A549 (cell line): ENCODE results near the gene INPP5F. TPM values are rescaled to one million over a fixed set of nuclear protein-coding genes. Genes with fewer than 3 reads are reported as not detected.
"Not testable (repeated sequence)": the region's sequence is repeated elsewhere in the genome, so short reads cannot be mapped to it uniquely, and the experiment has no call there.

Experiments
- ATAC-seq, 2 experiments: fragments of 200-7000 bp in 1 of 2; fragments of >200 bp in 1 of 2; cut with Nextera tagmentation in 1 of 2; cut with Tn5 transposase in 1 of 2; 3 replicates each; pipeline versions ENCODE4 v1.8.0 to v1.9.1; 2018 to 2020; ENCODE audit warnings: mild to moderate bottlenecking in 1 of 2, moderate library complexity in 1 of 2
- CTCF ChIA-PET: fragments of 300-600 bp; sonication (Branson Sonifier 250); formaldehyde crosslinking; extraction: SDS; loops from one replicate; lab custom pipeline; 2021; ENCODE audit warnings: antibody characterized with exemption, inconsistent platforms; lab: Yijun Ruan, JAX
- POLR2A ChIA-PET: fragments of 350-600 bp; formaldehyde crosslinking; extraction: SDS; loops from one replicate; lab custom pipeline; 2021; ENCODE audit warnings: antibody characterized with exemption, inconsistent platforms; lab: Yijun Ruan, JAX
- DNase-seq, 2 experiments: peaks; one replicate each; pipeline versions ENCODE4 v3.0.0 to v3.0.0-alpha.2; 2011 to 2016; ENCODE audit warnings: low read depth in 1 of 2, low spot score in 1 of 2
- FAIRE-seq: peaks from 2 replicates; lab custom pipeline; 2011; peaks lifted over from hg19 to GRCh38; lab: Jason Lieb, UNC
- H3K27ac ChIP-seq, 2 experiments: fragments of >200 bp; sonication (Bioruptor Twin); formaldehyde crosslinking; 3 replicates each; pipeline ENCODE4 v1.5.1; 2016 to 2017
- H3K4me1 ChIP-seq: fragments of >200 bp; sonication (Bioruptor Twin); formaldehyde crosslinking; 3 replicates; pipeline ENCODE4 v1.6.1; 2016
- H3K4me2 ChIP-seq: fragments of >200 bp; sonication (Bioruptor Twin); formaldehyde crosslinking; 3 replicates; pipeline ENCODE4 v1.6.1; 2016
- H3K4me3 ChIP-seq: fragments of >200 bp; sonication (Bioruptor Twin); formaldehyde crosslinking; 3 replicates; pipeline ENCODE4 v1.5.1; 2016
- H3K9me3 ChIP-seq: fragments of >200 bp; sonication (Bioruptor Twin); formaldehyde crosslinking; 3 replicates; pipeline ENCODE4 v1.6.1; 2016
- GATA3 ChIP-seq: IDR thresholded peaks from 2 replicates; pipeline ENCODE4 v1.6.1; 2012; ENCODE audit warnings: borderline replicate concordance
- HEYL ChIP-seq: fragments of 250-450 bp; sonication (Bioruptor Pico); IDR thresholded peaks from 2 replicates; pipeline ENCODE4 v1.8.0; 2021; ENCODE audit warnings: mild to moderate bottlenecking, moderate library complexity
- HOXB5 ChIP-seq: fragments of 250-450 bp; sonication (Bioruptor Pico); IDR thresholded peaks from 2 replicates; pipeline ENCODE4 v1.5.0; 2020; ENCODE audit warnings: mild to moderate bottlenecking, moderate library complexity
- MAFK ChIP-seq: fragments of 450-650 bp; IDR thresholded peaks from 2 replicates; pipeline ENCODE4 v1.6.1; 2014; ENCODE audit not compliant: partially characterized antibody
- MAX ChIP-seq: IDR thresholded peaks from 2 replicates; pipeline ENCODE4 v1.6.1; 2012
- POLR2A ChIP-seq: IDR thresholded peaks from 2 replicates; pipeline ENCODE4 v1.6.1; 2012; ENCODE audit warnings: mild to moderate bottlenecking, low read length
- POLR2AphosphoS2 ChIP-seq: conservative IDR thresholded peaks from 2 replicates; pipeline ENCODE4 v1.6.1; 2012; ENCODE audit warnings: low read length, improper control_type of control experiment, inconsistent platforms
- RARB ChIP-seq: fragments of 250-450 bp; sonication (Bioruptor Pico); IDR thresholded peaks from 2 replicates; pipeline ENCODE4 v1.8.0; 2021; ENCODE audit warnings: mild to moderate bottlenecking, moderate library complexity
- USF2 ChIP-seq: fragments of 450-650 bp; IDR thresholded peaks from 2 replicates; pipeline ENCODE4 v1.6.1; 2014; ENCODE audit warnings: antibody characterized with exemption
- ZSCAN20 ChIP-seq: fragments of 250-450 bp; sonication (Bioruptor Pico); IDR thresholded peaks from 2 replicates; pipeline ENCODE4 v1.8.0; 2022; ENCODE audit warnings: mild to moderate bottlenecking, moderate library complexity
- WGBS: methylation state at CpG from one replicate; pipeline ENCODE4 v1.1.6; 2017; ENCODE audit errors: missing lambda C conversion rate; 5-methylcytosine and 5-hydroxymethylcytosine counted together
- polyA plus RNA-seq, 4 experiments: library from polyadenylated mRNA; depleted of rRNA in 3 of 4; stranded (reverse); fragments of >200 nt; fragmentation: RNase III in 1 of 4; extraction: RNeasy Plus Mini Kit Qiagen cat#74134 plus additional on column Dnase treatment in 1 of 4; gene quantifications; 2 replicates in 3 of 4; 3 replicates in 1 of 4; pipeline ENCODE4 v1.2.3, GENCODE V29; 2011 to 2017
- TF ChIP-seq, protein P1 (sequence below): IDR thresholded peaks from 2 replicates; pipeline ENCODE4 v1.6.1; 2012; ENCODE audit warnings: low read depth, borderline replicate concordance

INPP5F gene
- polyA plus RNA-seq, 2 of the 4 experiments (the other 2 are of a cell fraction): 5.6 to 7.7 TPM

- Histone ChIP-seq H3K4me2 (no peak overlapping the region), H3K27ac (no peak overlapping the region), H3K4me3 (no peak overlapping the region), H3K9me3 (no peaks in the 10 kb centered on the region), H3K4me1 (peaks cover 6% of the 10 kb centered on the region; the same call in 2 of the 3 replicates)
- ATAC-seq: no peak
- CTCF ChIA-PET: interaction anchor here (0.6 to 6.2 kb wide), 6 partner anchors 13 to 1449 kb away, joined by 3 to 33 read pairs (median 4); no protein-coding TSS in a partner anchor
- 56% methylated on average over 3 of the region's 3 CpGs for WGBS
- no peak for DNase-seq
- FAIRE-seq: no peak
- TF ChIP-seq MAX (no peak), GATA3 (no peak), POLR2AphosphoS2 (no peak), ZSCAN20 (CRISPR knock-in tag) (no peak), HOXB5 (CRISPR knock-in tag) (no peak), USF2 (no peak), POLR2A (no peak), RARB (CRISPR knock-in tag) (no peak), HEYL (CRISPR knock-in tag) (no peak)
- TF ChIP-seq, all 56 proteins: peak for 0
- POLR2A ChIA-PET: interaction anchor here (1.6 kb wide), 1 partner anchor 20 kb away, joined by 4 read pairs; the partner anchor contains the start of gene INPP5F
Measured at GRCh38 chr10:119705434-119705831, 20.4 kb upstream of the INPP5F start.

DNA sequence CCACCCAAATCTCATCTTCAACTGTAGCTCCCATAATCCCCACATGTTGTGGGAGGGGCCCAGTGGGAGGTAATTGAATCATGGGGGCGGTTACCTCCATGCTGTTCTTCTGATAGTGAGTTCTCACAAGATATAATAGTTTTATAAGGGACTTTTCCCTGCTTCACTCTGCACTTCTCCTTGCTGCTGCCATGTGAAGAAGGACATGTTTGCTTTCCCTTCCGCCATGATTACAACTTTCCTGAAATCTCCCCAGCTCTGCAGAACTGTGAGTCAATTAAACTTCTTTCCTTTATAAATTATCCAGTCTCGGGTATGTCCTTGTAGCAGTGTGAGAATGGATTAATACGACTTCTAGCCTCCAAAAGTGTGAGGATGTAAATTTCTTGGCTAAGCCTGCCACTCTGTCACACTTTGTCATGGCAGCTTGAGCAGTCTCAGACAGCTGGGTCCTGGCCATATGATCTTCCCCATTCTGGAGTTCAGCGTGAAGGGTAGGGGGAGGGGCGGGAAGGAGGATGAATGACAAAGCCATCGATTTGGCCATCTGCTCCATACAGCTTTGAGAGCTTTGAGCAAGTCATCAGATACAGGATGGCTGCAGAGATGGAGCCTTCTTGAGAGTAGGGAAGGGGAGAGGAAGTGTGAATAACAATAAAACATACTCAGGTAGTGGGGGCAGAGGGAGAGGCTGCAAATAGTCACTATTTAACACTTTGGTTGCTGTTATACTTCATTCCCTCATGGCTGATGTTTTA lies 19.1 kb upstream of the INPP5F start:
- Histone ChIP-seq H3K4me2 (no peak overlapping the region), H3K27ac (no peak overlapping the region), H3K9me3 (no peaks in the 10 kb centered on the region), H3K4me3 (no peak overlapping the region), H3K4me1 (peaks cover 5% of the 10 kb centered on the region; the same call in 2 of the 3 replicates)
- no peak for FAIRE-seq
- 42% methylated on average over 7 of the region's 7 CpGs for WGBS
- POLR2A ChIA-PET: interaction anchor here (1.6 kb wide), 1 partner anchor 19 kb away, joined by 4 read pairs; the partner anchor contains the start of gene INPP5F
- TF ChIP-seq RARB (CRISPR knock-in tag) (no peak), MAFK (no peak)
- TF ChIP-seq, protein P1, sequence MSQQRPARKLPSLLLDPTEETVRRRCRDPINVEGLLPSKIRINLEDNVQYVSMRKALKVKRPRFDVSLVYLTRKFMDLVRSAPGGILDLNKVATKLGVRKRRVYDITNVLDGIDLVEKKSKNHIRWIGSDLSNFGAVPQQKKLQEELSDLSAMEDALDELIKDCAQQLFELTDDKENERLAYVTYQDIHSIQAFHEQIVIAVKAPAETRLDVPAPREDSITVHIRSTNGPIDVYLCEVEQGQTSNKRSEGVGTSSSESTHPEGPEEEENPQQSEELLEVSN: no peak
- no peak for DNase-seq
- CTCF ChIA-PET: interaction anchor here (1.0 to 6.2 kb wide), 4 partner anchors 12 to 98 kb away, joined by 4 to 33 read pairs (median 4); no protein-coding TSS in a partner anchor
- no peak for ATAC-seq

DNA sequence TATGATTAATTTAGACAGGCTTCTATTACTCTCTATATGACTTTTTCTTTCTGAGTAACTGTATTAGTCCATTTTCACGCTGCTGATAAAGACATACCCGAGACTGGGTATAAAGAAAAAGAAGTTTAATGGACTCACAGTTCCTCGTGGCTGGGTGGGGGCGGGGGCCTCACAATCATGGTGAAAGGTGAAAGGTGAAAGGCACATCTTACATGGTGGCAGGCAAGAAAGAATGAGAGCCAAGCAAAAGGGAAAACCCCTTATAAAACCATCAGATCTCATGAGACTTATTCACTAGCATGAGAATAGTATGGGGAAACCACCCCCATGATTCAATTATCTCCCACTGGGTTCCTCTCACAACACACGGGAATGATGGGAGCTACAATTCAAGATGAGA lies 18.5 kb upstream of the INPP5F start:
- DNase-seq, H3K27ac ChIP-seq, H3K4me1 ChIP-seq, FAIRE-seq, H3K9me3 ChIP-seq, H3K4me2 ChIP-seq, ATAC-seq, POLR2A ChIA-PET, H3K4me3 ChIP-seq: not testable (repeated sequence)
- CTCF ChIA-PET: interaction anchor here (0.8 to 6.2 kb wide), 5 partner anchors 11 to 152 kb away, joined by 3 to 33 read pairs (median 4); no protein-coding TSS in a partner anchor
- 41% methylated on average over 4 of the region's 5 CpGs for WGBS

DNA sequence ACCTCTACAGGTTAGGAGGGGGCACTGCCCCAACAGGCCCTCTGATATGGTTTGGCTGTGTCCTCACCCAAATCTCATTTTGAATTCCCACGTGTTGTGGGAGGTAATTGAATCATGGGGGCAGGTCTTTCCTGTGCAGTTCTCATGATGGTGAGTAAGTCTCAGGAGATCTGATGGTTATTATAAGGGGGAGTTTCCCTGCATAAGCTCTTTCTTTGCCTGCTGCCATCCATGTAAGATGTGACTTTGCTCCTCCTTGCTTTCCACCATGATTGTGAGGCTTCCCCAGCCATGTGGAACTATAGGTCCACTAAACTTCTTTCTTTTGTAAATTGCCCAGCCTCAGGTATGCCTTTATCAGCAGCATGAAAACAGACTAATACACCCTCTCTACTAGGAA lies 14.9 kb upstream of the INPP5F start:
- H3K9me3 ChIP-seq, H3K4me2 ChIP-seq, FAIRE-seq, H3K4me1 ChIP-seq, H3K4me3 ChIP-seq, H3K27ac ChIP-seq, ATAC-seq, DNase-seq, POLR2A ChIA-PET: not testable (repeated sequence)
- 57% methylated on average over 1 of the region's 1 CpG for WGBS
- CTCF ChIA-PET: interaction anchor here (0.6 to 1.0 kb wide), 2 partner anchors 25 to 79 kb away, joined by 3 to 5 read pairs; no protein-coding TSS in a partner anchor
